C4-2B (cell line): ENCODE data around the gene FHIT.

Experiments
- ZFX ChIP-seq: fragments of 450-650 bp; IDR thresholded peaks from 2 replicates; pipeline ENCODE4 v1.6.1; 2017
- TF ChIP-seq, protein P1 (sequence below): fragments of 450-650 bp; conservative IDR thresholded peaks from 2 replicates; pipeline ENCODE4 v1.5.1; 2017; ENCODE audit warnings: mild to moderate bottlenecking

DNA sequence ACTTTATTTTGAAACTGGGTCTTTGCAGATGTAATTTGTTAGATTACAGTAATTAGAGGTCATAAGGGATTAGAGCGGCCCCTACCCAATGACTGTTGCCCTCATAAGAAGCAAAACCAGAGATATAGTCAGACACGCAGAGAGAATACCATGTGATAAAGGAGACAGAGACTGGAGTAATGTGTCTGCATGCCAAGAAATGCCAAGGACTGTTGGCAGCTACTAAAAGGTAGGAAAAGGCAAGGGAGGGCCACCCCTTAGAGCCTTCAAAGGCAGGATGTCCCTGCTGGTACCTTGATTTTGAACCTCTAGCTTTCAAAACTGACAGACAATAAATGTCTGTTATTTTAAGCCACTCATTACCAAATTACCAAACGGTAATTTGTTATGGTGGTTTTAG is 548.2 kb downstream of the FHIT start:
- TF ChIP-seq, protein P1, sequence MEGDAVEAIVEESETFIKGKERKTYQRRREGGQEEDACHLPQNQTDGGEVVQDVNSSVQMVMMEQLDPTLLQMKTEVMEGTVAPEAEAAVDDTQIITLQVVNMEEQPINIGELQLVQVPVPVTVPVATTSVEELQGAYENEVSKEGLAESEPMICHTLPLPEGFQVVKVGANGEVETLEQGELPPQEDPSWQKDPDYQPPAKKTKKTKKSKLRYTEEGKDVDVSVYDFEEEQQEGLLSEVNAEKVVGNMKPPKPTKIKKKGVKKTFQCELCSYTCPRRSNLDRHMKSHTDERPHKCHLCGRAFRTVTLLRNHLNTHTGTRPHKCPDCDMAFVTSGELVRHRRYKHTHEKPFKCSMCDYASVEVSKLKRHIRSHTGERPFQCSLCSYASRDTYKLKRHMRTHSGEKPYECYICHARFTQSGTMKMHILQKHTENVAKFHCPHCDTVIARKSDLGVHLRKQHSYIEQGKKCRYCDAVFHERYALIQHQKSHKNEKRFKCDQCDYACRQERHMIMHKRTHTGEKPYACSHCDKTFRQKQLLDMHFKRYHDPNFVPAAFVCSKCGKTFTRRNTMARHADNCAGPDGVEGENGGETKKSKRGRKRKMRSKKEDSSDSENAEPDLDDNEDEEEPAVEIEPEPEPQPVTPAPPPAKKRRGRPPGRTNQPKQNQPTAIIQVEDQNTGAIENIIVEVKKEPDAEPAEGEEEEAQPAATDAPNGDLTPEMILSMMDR = no peak
- no peak for TF ChIP-seq ZFX
